ENCODE measurements around the gene MRPL44.

DNA sequence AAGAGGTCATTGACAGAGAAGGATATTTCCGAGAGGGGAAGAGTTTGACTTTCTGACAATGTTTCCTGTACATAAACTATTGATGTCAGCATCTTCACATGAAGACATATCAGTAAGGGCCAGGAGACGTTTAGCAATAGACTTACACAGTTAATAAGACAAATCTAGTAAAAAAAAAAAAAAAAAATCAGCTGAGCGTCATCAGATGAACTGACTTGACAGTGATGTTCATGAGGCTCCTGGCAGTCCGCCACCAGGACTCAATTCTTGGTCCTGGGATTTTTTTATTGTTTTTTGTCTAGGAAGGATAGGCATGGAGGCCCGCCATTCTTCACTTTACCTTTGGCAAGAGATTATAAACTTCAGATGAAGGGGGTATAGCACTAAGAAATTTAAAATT, 14.5 kb downstream of the MRPL44 start:
- TF ChIP-seq CTCF (IDR thresholded peaks at IDR 0.05) (no peak), ZFX (IDR thresholded peaks at IDR 0.05; ENCODE audit: borderline replicate concordance) (no peak)
